ENCODE data around the gene SESN1.
"Not testable (repeated sequence)": the region's sequence is repeated elsewhere in the genome, so short reads cannot be mapped to it uniquely, and the experiment has no call there.

The SESN1 gene

GRCh38 chr6:109124219-109124618 lies 29.6 kb upstream of the SESN1 start:
- TF ChIP-seq CTCF (conservative IDR thresholded peaks at IDR 0.05; ENCODE audit: low read depth, low read length): no peak
- H3K4me3 ChIP-seq (ENCODE audit: low read depth, low read length): no peak overlapping the region
- DNase-seq (ENCODE audit: low read depth): no peak

GRCh38 chr6:109121411-109121810 lies 26.8 kb upstream of the SESN1 start:
- DNase-seq (ENCODE audit: low read depth): peak; percentile 24
- no peak overlapping the region for H3K4me3 ChIP-seq (ENCODE audit: low read depth, low read length)
- no peak for TF ChIP-seq CTCF (conservative IDR thresholded peaks at IDR 0.05; ENCODE audit: low read depth, low read length)

- no peak for DNase-seq (ENCODE audit: low read depth)
- no peak for TF ChIP-seq CTCF (conservative IDR thresholded peaks at IDR 0.05; ENCODE audit: low read depth, low read length)
- H3K4me3 ChIP-seq (ENCODE audit: low read depth, low read length): no peak overlapping the region
Observed at GRCh38 chr6:109118871-109119354, 24.3 kb upstream of the SESN1 start.

DNA sequence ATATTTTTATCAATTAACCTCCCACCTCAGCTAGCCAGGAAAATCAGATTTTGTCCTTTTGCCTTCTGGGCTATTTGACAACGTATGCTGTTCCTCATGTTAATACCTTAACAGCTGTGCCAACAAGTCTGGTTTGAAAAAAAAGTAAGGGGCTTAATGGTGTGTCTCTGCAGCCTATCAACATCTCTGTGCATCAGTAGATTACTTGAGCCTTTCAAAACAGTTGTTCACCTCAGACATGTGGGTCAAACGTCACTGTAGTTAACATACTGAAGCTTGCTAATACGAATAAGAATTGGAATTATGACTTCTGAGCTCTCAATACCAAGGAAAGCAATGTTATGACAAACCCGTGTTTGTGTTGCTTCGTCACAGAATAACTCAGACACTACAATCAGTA lies 23.7 kb upstream of the SESN1 start:
- no peak for TF ChIP-seq CTCF (conservative IDR thresholded peaks at IDR 0.05; ENCODE audit: low read depth, low read length)
- DNase-seq (ENCODE audit: low read depth): no peak

GRCh38 chr6:109117346-109118035 lies 22.8 kb upstream of the SESN1 start:
- no peak overlapping the region for H3K4me3 ChIP-seq (ENCODE audit: low read depth, low read length)
- DNase-seq (ENCODE audit: low read depth): no peak
- TF ChIP-seq CTCF (conservative IDR thresholded peaks at IDR 0.05; ENCODE audit: low read depth, low read length): no peak

More for the DNA sequence above, 23.7 kb upstream of the SESN1 start:
- H3K4me3 ChIP-seq (ENCODE audit: low read depth, low read length): no peak overlapping the region

- not testable (repeated sequence) for H3K4me3 ChIP-seq (ENCODE audit: low read depth, low read length); DNase-seq (ENCODE audit: low read depth)
Observed at GRCh38 chr6:109112663-109113062, 18.0 kb upstream of the SESN1 start.

DNA sequence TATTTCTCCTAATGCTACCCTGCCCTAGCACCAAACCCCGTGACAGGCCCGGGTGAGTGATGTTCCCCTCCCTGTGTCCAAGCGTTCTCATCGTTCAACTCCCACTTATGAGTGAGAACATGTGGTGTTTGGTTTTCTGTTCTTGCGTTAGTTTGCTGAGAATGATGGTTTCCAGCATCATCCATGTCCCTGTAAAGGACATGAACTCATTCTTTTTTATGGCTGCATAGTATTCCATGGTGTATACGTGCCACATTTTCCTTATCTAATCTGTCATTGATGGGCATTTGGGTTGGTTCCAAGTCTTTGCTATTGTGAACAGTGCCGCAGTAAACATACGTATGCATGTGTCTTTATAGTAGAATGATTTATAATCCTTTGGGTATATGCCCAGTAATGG lies 15.0 kb upstream of the SESN1 start:
- DNase-seq (ENCODE audit: low read depth); H3K4me3 ChIP-seq (ENCODE audit: low read depth, low read length): not testable (repeated sequence)

DNA sequence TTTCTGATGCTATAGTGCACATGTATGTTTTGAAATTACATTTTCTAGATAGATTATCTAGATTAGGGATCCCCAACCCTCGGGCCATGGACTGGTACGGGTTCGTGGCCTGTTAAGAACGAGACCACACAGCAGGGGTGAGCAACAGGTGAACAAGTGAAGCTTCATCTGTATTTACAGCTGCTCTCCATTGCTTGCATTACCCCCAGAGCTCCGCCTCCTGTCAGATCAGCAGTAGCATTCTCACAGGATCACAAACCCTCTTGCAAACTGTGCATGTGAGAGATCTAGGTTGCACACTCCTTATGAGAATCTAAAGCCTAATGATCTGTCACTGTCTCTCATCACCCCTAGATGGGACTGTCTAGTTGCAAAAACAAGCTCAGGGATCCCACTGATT lies 11.0 kb upstream of the SESN1 start:
- no peak for TF ChIP-seq CTCF (conservative IDR thresholded peaks at IDR 0.05; ENCODE audit: low read depth, low read length)

More for the DNA sequence above, 11.0 kb upstream of the SESN1 start:
- no peak overlapping the region for H3K4me3 ChIP-seq (ENCODE audit: low read depth, low read length)
- DNase-seq (ENCODE audit: low read depth): no peak

Data from choroid plexus epithelial cell (primary cell).